Dendritic cell treated with granulocyte-macrophage colony-stimulating factor and Interleukin-4, amounts not matched to agents 40 ng/mL and 50 ng/mL, for 4 days (primary cell): ENCODE data around the gene GPR39.

Experiments
- H3K27ac Mint-ChIP-seq: one replicate; pipeline ENCODE4 v1.8.0; 2022; ENCODE audit warnings: mild to moderate bottlenecking, mixed read lengths
- H3K27me3 Mint-ChIP-seq: one replicate; pipeline ENCODE4 v1.8.0; 2022; ENCODE audit warnings: mild to moderate bottlenecking, mixed read lengths
- H3K36me3 Mint-ChIP-seq: one replicate; pipeline ENCODE4 v1.8.0; 2022; ENCODE audit warnings: low read depth, mixed read lengths
- H3K4me1 Mint-ChIP-seq: one replicate; pipeline ENCODE4 v1.8.0; 2022; ENCODE audit warnings: low read depth, mixed read lengths
- H3K4me3 Mint-ChIP-seq: one replicate; pipeline ENCODE4 v1.8.0; 2022; ENCODE audit warnings: mild to moderate bottlenecking, moderate library complexity, mixed read lengths
- H3K9me3 Mint-ChIP-seq: one replicate; pipeline ENCODE4 v1.8.0; 2022; ENCODE audit warnings: mixed read lengths
- intact Hi-C: fragments of 100-400 bp; cut with micrococcal nuclease; formaldehyde crosslinking; loops from one replicate; pipeline ENCODE4 v1.15.0; 2022

The GPR39 gene

DNA sequence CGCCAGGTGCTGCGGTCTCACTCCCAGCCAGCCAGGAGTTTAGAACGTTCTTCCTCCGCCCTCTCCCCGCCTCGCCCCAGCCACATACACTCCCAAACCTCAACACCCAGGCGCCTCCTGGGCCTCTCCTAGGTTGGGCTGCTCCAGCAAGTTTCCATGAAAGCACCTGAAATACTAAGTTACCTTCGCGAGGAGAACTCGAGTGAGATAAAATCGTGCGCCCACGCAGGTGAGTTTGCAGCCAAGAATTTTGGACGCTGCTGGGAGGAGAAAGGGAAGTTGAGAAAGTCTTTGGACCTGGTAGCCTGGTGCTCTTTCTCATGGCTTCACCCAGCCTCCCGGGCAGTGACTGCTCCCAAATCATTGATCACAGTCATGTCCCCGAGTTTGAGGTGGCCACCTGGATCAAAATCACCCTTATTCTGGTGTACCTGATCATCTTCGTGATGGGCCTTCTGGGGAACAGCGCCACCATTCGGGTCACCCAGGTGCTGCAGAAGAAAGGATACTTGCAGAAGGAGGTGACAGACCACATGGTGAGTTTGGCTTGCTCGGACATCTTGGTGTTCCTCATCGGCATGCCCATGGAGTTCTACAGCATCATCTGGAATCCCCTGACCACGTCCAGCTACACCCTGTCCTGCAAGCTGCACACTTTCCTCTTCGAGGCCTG lies at the start of gene GPR39:
GPR39 (plus strand) TSS at position 83 of the 673 bp plus-strand sequence.
- Mint-ChIP-seq H3K27ac (peak within 1 kb of the TSS; percentile 57), H3K4me1 (peaks cover 16% of the 10 kb centered on the region), H3K27me3 (peaks cover 68% of the 10 kb centered on the region), H3K9me3 (no peaks in the 10 kb centered on the region), H3K36me3 (no peaks in the 10 kb centered on the region), H3K4me3 (peak within 1 kb of the TSS; percentile 75)
- intact Hi-C loops, result no loop called here

DNA sequence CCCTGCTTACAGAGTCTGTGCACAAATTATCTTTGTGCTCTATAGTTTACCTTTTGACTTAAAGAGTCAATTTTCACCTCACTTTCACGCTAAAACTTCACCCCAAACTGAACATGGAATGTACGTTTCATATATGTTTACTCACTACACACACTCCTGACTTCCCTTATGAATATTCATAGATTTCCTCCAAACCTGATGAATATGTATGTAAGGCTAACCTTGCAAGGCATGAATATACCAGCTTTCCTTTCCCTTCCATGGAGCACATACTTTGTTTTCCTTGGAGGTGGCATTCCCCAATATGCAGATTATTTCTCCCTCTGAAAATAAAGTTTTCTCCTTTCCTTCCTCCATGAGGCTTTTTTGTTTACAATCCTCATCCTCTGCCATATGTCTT lies 48.4 kb upstream of the GPR39 start:
- H3K4me3 Mint-ChIP-seq, result no peak overlapping the region
- no peaks in the 10 kb centered on the region for H3K36me3 Mint-ChIP-seq
- peaks cover 8% of the 10 kb centered on the region for H3K27me3 Mint-ChIP-seq
- peaks cover 28% of the 10 kb centered on the region for H3K9me3 Mint-ChIP-seq
- intact Hi-C loops, result no loop called here
- H3K27ac Mint-ChIP-seq, result peak overlapping the region; percentile 58
- H3K4me1 Mint-ChIP-seq, result peaks cover 50% of the 10 kb centered on the region

DNA sequence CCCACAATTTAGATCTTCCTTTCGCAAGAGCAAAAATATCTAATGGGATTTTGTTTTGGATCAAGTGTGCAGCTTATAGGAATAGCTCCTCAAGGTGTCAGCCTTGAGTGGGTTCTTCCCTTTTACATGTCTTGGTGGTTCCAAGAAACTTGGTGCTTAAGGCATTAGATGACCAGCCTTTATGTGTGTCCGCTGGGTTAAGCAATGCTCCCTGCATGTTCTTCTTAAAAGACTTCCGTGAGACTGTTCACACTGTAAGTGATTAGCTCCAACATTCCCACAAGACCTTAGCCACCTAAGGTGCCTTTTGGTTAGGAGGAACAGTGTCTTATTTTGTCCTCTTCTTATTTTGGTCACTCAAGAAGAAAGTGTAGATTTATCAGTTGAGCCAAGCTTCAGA lies 44.3 kb upstream of the GPR39 start:
- Mint-ChIP-seq H3K27ac (peak overlapping the region; percentile 60), H3K27me3 (peaks cover 6% of the 10 kb centered on the region), H3K4me3 (no peak overlapping the region), H3K9me3 (peaks cover 23% of the 10 kb centered on the region), H3K4me1 (peaks cover 53% of the 10 kb centered on the region), H3K36me3 (peaks cover 6% of the 10 kb centered on the region)
- intact Hi-C loops, result no loop called here

DNA sequence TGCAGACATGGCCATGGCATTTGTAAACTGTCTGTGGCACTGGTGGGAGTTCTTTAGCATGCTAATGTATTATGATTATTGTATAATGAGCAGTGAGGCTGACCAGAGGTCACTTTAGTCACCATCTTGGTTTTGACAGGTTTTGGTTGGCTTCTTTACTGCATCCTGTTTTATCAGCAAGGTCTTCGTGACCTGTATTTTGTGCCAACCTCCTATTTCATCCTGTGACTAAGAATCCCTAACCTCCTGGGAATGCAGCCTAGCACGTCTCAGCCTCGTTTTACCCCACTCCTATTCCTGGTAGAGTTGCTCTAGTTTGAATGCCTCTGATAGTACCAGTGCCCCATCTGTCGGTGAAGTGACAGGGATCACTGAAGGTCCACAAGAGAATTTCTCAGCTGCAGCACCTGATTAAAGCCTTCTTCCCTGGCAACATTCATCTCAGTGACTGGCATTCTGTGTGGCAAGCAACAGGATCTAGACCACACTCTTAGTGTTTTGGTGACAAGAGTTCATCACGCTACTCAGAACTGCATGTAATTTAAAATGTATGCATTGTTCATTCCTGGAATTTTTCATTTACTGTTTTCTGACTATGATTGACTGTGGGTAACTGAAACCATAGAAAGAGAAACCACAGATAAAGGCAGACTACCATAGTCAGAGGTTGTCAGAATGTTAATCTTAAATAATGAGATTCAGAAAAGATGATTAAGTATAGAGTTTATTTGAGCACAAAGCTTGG lies 43.0 kb upstream of the GPR39 start:
- Mint-ChIP-seq H3K4me1 (peaks cover 41% of the 10 kb centered on the region), H3K36me3 (peaks cover 6% of the 10 kb centered on the region), H3K27me3 (peaks cover 6% of the 10 kb centered on the region), H3K9me3 (peaks cover 23% of the 10 kb centered on the region), H3K4me3 (no peak overlapping the region), H3K27ac (no peak overlapping the region)
- intact Hi-C loops, result no loop called here

DNA sequence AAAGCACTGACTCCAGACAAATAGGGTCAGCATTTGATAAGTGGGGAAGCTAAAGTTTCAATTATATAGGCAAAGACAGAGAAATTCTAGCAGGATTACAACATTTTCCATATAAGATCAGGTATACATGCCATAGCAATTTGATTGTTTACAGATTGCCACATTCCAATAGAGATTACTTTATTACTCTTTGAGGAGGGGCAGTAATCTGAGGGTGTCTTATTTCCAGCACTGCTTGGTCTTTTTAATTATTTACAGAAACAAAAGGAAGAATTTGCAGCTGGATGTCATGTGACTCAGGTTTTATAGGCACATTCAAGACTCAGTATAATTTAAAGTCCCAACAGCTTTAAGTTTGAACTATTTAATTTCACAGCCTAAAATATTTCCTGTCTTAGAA lies 42.5 kb upstream of the GPR39 start:
- peaks cover 6% of the 10 kb centered on the region for H3K36me3 Mint-ChIP-seq
- peaks cover 2% of the 10 kb centered on the region for H3K27me3 Mint-ChIP-seq
- peak overlapping the region; percentile 53 for H3K27ac Mint-ChIP-seq
- H3K4me1 Mint-ChIP-seq, result peaks cover 36% of the 10 kb centered on the region
- H3K4me3 Mint-ChIP-seq, result no peak overlapping the region
- H3K9me3 Mint-ChIP-seq, result peaks cover 23% of the 10 kb centered on the region
- intact Hi-C loops, result no loop called here

GRCh38 chr2:132374551-132374950 lies 42.1 kb upstream of the GPR39 start:
- intact Hi-C loops, result no loop called here
- H3K4me3 Mint-ChIP-seq, result no peak overlapping the region
- peaks cover 2% of the 10 kb centered on the region for H3K27me3 Mint-ChIP-seq
- H3K9me3 Mint-ChIP-seq, result peaks cover 25% of the 10 kb centered on the region
- H3K4me1 Mint-ChIP-seq, result peaks cover 36% of the 10 kb centered on the region
- peaks cover 6% of the 10 kb centered on the region for H3K36me3 Mint-ChIP-seq
- H3K27ac Mint-ChIP-seq, result peak overlapping the region; percentile 53

DNA sequence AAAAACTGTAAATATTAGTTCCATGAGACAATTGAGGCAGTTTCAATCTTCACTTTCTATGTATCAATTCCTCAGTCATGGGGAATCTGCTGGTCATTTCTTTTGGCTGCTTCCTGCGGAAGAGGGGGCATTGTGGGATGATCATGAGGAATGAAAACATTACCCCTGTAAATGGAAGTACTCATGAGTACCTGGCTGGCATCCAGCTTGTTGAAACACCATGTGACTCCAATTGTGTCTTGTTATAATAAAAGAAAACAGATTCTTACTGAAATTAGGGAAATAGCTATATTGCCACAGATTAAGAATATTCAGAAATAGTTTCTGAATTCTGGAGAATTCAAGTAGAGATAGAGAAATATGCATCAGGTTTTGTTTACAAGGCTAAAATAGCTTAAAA lies 41.6 kb upstream of the GPR39 start:
- Mint-ChIP-seq H3K4me1 (peaks cover 36% of the 10 kb centered on the region), H3K27ac (peak overlapping the region; percentile 53), H3K27me3 (peaks cover 2% of the 10 kb centered on the region), H3K9me3 (peaks cover 29% of the 10 kb centered on the region), H3K36me3 (peaks cover 6% of the 10 kb centered on the region), H3K4me3 (no peak overlapping the region)
- intact Hi-C loops, result no loop called here

GRCh38 chr2:132381376-132381775 lies 35.2 kb upstream of the GPR39 start:
- intact Hi-C loops, result no loop called here
- no peaks in the 10 kb centered on the region for H3K36me3 Mint-ChIP-seq
- peaks cover 7% of the 10 kb centered on the region for H3K9me3 Mint-ChIP-seq
- H3K27ac Mint-ChIP-seq, result no peak overlapping the region
- H3K4me1 Mint-ChIP-seq, result peaks cover 42% of the 10 kb centered on the region
- no peak overlapping the region for H3K4me3 Mint-ChIP-seq
- H3K27me3 Mint-ChIP-seq, result no peaks in the 10 kb centered on the region

DNA sequence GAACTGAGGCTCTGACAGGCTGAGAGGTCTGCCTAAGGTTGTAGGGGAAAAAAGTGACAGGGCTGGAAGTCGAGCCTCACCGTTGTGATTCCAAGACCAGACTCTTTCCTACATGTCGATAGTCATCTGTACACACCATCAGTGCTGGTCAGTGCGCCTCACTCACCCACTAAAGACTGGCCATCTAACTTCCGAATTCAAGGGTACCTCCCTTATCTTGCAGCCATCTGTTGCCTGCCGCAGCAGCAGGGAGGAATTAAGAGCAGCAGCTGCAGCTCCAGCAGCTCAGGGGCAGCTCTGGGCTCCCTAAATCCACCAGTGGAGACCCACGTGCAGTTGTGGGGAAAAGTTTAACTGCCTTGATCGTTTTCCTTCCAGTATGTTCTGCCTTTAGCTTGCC lies 32.6 kb upstream of the GPR39 start:
- no peaks in the 10 kb centered on the region for H3K36me3 Mint-ChIP-seq
- peaks cover 47% of the 10 kb centered on the region for H3K4me1 Mint-ChIP-seq
- intact Hi-C loops, result no loop called here
- H3K27ac Mint-ChIP-seq, result peak overlapping the region; percentile 84
- peaks cover 7% of the 10 kb centered on the region for H3K9me3 Mint-ChIP-seq
- peaks cover 1% of the 10 kb centered on the region for H3K27me3 Mint-ChIP-seq
- H3K4me3 Mint-ChIP-seq, result peak overlapping the region; percentile 45

DNA sequence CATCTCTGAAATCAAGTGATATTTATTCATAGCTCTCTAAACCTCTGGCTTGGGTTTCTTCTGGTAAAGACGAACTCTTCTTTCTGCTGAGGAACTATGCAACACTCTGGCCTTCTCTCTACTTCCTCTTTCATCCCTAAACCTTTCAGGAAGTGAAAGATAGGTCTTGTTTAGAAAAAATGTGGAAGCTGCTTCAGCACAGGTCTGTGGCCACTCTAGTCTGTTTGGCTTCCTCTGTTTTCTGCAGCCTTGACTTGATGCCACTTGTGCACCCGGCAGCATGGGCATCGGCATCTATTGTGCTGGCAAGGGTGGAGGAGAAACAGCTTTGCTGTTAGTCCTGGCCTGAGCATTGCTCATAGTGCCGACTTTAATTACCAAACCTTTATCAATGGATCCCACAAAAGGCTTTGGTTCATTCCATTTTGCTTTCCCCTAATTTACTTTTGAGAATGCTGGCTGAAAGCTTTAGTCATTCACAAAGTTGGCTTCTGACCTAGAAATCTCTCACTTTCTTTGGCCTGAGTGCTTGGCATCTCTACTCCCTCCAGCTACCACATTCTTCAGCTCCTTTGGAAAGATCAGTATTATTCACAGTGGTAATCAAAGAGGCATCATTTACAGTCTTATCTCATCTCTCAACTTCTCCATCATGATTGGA lies 32.0 kb upstream of the GPR39 start:
- Mint-ChIP-seq H3K9me3 (peaks cover 6% of the 10 kb centered on the region), H3K36me3 (no peaks in the 10 kb centered on the region), H3K4me1 (peaks cover 47% of the 10 kb centered on the region), H3K4me3 (peak overlapping the region; percentile 45), H3K27me3 (peaks cover 1% of the 10 kb centered on the region), H3K27ac (peak overlapping the region; percentile 84)
- intact Hi-C loops, result no loop called here

- no peaks in the 10 kb centered on the region for H3K36me3 Mint-ChIP-seq
Measured at GRCh38 chr2:132387126-132387525, 29.5 kb upstream of the GPR39 start.

GRCh38 chr2:132390076-132390475 lies 26.5 kb upstream of the GPR39 start:
- intact Hi-C loops, result no loop called here
- Mint-ChIP-seq H3K27ac (no peak overlapping the region), H3K4me3 (no peak overlapping the region), H3K9me3 (no peaks in the 10 kb centered on the region), H3K36me3 (no peaks in the 10 kb centered on the region), H3K27me3 (peaks cover 12% of the 10 kb centered on the region), H3K4me1 (peaks cover 29% of the 10 kb centered on the region)

More at GRCh38 chr2:132387126-132387525, 29.5 kb upstream of the GPR39 start:
- intact Hi-C loops, result no loop called here
- Mint-ChIP-seq H3K27ac (no peak overlapping the region), H3K27me3 (peaks cover 6% of the 10 kb centered on the region), H3K9me3 (no peaks in the 10 kb centered on the region), H3K4me3 (no peak overlapping the region), H3K4me1 (peaks cover 46% of the 10 kb centered on the region)

DNA sequence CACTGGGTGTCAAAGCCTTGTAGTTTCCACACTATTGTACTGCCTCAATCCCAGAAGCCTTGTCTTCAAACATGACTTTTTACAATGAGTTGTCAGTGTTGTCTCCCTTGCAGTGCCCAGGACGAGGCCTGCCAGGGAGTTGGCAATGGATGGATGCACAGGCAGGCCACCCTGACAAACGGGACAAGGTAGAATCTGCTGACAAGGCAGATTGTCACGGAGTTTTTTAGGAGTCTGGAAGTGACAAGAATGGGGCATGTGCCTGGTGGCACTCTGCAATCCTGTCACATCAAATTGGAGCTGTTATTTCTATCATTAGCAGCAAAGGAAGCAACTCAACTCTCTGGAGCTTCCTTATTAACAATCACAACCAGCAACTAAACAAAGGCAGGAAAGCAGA lies 25.2 kb upstream of the GPR39 start:
- H3K27me3 Mint-ChIP-seq, result peaks cover 14% of the 10 kb centered on the region
- intact Hi-C loops, result no loop called here
- no peaks in the 10 kb centered on the region for H3K9me3 Mint-ChIP-seq
- no peak overlapping the region for H3K27ac Mint-ChIP-seq
- peaks cover 16% of the 10 kb centered on the region for H3K4me1 Mint-ChIP-seq
- no peak overlapping the region for H3K4me3 Mint-ChIP-seq
- H3K36me3 Mint-ChIP-seq, result no peaks in the 10 kb centered on the region

- intact Hi-C loops, result no loop called here
- H3K36me3 Mint-ChIP-seq, result no peaks in the 10 kb centered on the region
- peaks cover 14% of the 10 kb centered on the region for H3K27me3 Mint-ChIP-seq
- H3K27ac Mint-ChIP-seq, result no peak overlapping the region
- H3K4me1 Mint-ChIP-seq, result peaks cover 10% of the 10 kb centered on the region
- no peaks in the 10 kb centered on the region for H3K9me3 Mint-ChIP-seq
- H3K4me3 Mint-ChIP-seq, result no peak overlapping the region
Measured at GRCh38 chr2:132392221-132392620, 24.4 kb upstream of the GPR39 start.
